ENCODE measurements around the gene CTIF.

CTIF gene

GRCh38 chr18:48600456-48601090 is 61.7 kb downstream of the CTIF start:
- DNase-seq (ENCODE audit: low read depth, low spot score), result no peak

DNA sequence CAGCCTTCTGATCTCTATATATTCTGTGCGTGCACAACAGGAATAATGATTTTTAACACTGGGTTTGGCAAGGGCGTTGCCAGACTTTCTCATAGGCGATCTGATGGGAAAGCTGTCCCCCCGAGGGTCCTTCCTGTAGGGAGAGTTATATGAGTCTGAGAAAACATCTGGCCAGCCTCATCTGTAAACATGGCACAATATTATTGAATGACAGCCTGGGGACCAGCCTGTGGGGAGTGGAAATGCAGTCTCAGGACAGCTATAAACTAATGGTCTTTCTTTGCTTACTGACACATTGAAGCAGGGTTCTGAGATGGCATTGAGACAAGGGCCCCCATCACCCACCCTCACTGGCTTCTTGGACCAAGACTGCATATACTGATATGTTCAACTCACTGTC is 62.5 kb downstream of the CTIF start:
- DNase-seq (ENCODE audit: low read depth, low spot score), result no peak

DNA sequence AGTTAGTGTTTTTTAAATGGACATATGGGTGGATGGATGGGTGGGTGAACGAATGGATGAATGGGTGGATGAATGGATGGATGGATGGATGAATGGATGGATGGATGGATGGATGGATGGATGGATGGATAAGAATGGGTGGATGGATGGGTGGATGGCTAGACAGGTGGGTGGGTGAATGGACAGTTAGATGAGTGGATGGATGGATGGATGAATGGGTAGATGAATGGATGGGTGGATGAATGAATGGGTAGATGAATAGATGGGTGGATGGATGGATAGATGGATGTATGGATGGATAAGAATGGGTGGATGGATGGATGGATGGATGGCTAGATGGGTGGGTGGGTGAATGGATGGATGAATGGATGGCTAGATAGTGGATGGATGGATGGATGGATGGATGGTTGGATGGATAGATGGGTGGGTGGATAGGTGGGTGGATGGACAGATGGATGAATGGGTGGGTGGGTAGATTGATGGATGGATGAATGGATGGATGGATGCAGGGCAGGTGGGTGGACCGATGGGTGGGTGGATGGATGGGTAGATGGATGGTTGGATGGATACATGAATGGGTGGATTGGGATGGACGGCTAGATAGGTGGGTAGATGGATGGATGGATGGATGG is 64.0 kb downstream of the CTIF start:
- no peak for DNase-seq (ENCODE audit: low read depth, low spot score)

DNA sequence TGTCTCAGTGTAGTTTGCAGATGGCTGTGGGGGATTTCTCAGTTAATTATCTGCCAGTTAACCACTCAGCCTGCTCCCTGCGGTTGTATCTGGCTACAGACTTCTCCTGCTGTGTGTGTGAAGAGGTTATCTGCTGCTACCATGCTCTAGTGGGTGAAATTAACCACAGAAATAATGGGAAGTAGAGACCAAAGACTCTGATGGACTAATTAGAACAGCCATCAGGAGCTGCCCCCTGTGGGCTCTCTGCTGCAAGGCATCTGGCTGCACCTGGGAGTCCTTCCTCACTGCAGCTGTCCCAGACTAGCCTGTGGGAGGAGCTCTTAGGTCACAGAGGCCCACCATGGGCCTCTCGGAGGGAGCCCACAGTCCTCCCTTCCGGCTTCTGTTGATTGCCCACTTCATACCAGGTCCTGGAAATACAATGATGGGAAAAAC is 66.6 kb downstream of the CTIF start:
- no peak for DNase-seq (ENCODE audit: low read depth, low spot score)

DNA sequence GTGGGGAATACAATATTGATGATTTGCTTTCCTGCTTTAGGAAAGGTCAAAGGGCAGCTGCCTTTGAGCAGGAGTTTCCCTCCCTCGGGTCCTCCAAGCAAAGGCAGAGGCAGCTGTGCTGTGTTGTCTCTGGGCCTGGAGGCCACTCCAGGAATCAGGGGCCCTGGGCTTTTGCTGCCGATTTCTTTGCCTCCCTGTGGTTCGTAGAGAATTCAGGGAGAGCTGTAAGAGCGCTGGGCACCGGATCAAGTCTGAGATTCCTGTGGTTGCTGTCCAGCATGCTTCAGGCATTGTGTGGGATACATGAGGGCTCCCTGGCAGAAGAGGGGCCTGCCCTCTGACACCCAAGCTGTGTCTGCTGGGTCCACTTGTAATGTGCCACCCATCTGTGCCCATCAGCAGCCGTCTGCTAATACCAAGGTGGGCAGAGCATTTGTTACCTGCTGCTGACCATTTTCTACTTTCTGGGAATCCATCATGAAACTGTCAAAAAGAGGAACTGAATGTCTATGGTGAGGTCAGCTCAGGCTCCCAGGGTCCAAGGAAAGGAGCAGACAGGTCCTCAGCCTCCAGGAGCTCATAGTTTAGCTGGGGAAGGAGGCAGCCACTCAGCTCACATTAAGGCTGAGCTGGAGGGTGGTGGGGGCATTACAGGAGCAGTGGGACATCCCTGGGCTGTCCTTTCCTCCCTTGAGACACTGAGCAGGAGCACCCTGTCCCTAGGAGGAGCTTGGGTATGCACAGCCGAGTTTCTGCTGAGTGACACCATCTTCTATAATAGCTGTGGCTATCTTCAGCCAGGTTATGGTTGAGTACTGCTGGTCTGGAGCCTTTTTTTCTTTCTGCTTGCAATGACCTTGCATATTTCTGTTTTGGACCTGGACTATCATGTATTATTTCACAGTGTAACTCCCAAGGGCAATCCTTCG is 68.5 kb downstream of the CTIF start:
- DNase-seq (ENCODE audit: low read depth, low spot score), result no peak

DNA sequence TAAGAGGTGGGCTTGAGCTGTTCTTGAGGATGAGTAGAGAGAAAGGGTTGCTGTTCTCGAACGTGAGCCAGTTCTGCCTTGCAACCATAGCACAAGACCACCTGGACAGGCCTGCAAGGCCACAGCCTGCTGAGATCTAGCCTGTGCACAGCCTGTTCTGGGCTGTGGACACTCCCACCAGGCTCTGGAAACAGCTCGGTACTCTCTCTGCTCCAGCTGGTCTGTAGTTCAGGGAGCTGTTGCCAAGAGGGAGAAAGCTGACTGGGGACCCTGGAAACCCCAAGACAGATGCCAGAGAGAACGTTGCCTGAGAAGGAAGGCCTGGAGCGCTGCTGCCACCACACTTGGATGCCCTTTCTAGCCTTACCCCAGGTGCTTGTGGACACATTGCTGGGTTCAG is 69.8 kb downstream of the CTIF start:
- no peak for DNase-seq (ENCODE audit: low read depth, low spot score)

GRCh38 chr18:48609114-48609513 is 70.3 kb downstream of the CTIF start:
- no peak for DNase-seq (ENCODE audit: low read depth, low spot score)

GRCh38 chr18:48609820-48610815 is 71.3 kb downstream of the CTIF start:
- no peak for DNase-seq (ENCODE audit: low read depth, low spot score)

GRCh38 chr18:48611203-48611602 is 72.4 kb downstream of the CTIF start:
- DNase-seq (ENCODE audit: low read depth, low spot score), result no peak

- no peak for DNase-seq (ENCODE audit: low read depth, low spot score)
Observed at GRCh38 chr18:48611785-48612480, 73.1 kb downstream of the CTIF start.

GRCh38 chr18:48612511-48612910 is 73.7 kb downstream of the CTIF start:
- no peak for DNase-seq (ENCODE audit: low read depth, low spot score)

DNA sequence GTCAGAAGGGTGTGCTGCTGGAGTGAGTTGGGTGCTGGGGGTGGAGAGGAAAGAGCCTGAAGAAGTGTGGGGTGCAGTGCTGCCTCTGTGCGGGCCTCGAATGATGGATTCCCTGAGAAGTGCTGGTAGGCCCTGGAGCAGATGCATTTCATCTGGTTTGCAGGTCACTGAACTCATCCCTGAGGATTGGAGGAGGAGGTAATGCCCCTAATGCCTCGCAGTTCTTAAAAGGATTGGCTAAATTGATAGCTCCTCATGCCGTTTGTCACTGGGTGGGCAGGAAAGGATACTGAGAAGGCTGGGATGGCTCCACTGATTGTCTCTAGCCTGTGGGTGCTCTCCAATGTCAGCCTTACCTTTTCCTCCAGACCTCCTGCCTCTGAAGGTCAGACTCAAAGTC is 74.1 kb downstream of the CTIF start:
- DNase-seq (ENCODE audit: low read depth, low spot score), result no peak

- no peak for DNase-seq (ENCODE audit: low read depth, low spot score)
Observed at GRCh38 chr18:48613589-48614404, 75.0 kb downstream of the CTIF start.

- DNase-seq (ENCODE audit: low read depth, low spot score), result no peak
Observed at GRCh38 chr18:48615566-48616401, 77.0 kb downstream of the CTIF start.

DNA sequence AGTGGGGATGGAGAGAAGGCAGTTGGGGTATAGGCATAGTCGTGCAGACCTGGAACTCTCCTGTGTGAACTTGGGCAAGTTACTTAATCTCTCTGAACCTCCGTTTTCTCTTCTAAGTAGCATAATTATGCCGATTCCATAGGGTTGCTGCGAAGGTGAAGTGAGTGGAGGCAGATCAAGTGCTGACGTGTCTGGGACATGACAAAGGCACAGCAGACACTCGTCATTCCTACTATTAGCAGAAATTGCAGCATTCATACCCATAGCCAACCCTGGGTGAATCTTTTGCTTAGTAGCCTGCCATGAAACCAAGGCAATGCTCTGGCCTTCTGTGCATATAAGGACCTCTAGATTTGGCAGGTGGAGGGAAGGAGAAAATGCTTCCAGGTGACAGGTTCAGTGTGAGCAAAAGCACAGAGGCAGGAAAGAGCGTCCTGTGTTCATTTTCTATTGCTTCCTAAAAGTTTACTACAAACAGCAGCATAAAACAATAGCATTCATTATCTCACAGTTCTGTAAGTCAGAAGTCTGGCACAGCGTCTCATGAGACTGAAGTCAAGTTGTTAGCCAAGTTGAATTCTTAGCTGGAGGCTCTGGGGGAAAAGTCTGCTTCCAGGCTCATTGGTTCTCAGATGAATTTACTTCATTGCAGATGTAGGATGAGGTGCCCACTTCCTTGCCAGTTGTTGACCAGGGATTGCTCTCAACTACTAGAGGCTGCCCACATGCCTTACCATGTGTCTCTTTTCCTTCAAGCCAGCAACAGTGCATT is 77.8 kb downstream of the CTIF start:
- no peak for DNase-seq (ENCODE audit: low read depth, low spot score)

- no peak for DNase-seq (ENCODE audit: low read depth, low spot score)
Observed at GRCh38 chr18:48617844-48618497, 79.1 kb downstream of the CTIF start.

DNA sequence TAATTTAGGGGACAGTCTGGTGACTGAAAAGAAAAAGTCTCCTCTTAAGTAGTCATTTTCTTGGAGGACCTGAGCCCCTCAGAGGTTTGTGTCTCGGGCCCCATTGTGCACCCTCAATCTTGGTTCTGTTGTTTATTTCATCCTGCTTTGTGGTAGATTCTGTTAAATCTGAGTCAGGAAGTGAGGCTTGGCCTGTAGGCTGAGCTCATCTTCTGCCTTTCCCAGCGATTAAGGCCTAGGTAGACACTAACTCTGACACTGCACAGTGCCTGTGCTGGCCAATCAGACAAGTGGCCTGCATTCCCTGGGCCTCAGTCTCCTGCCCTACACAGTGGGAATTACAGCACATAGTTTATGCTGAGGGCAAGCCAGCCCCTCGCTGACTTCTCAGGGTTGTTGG is 80.2 kb downstream of the CTIF start:
- no peak for DNase-seq (ENCODE audit: low read depth, low spot score)

- DNase-seq (ENCODE audit: low read depth, low spot score), result no peak
Observed at GRCh38 chr18:48619501-48619900, 80.7 kb downstream of the CTIF start.

Data from activated CD4-positive, CD25-positive, alpha-beta regulatory T cell treated with anti-CD3 and anti-CD28 coated beads, Interleukin-2, amount 50 U/mL, for 16 hours (primary cell).